SK-N-SH treated with all-trans-retinoic acid at 6 μM for 48 hours (cell line): Measurements from ENCODE around the gene ACP1.

Experiments used
- ATAC-seq: fragments of 200-7000 bp; cut with Tn5 transposase; 3 replicates; pipeline ENCODE4 v1.9.1; 2020; ENCODE audit warnings: mild to moderate bottlenecking, moderate library complexity
- ARNTL ChIP-seq: fragments of 450-650 bp; formaldehyde crosslinking; IDR thresholded peaks from 2 replicates; pipeline ENCODE4 v1.5.0; 2020; ENCODE audit warnings: low read depth, mild to moderate bottlenecking, moderate library complexity, borderline replicate concordance
- BACH2 ChIP-seq: fragments of 250-450 bp; sonication (Bioruptor Pico); IDR thresholded peaks from 2 replicates; pipeline ENCODE4 v1.9.0; 2021; ENCODE audit warnings: mild to moderate bottlenecking, borderline replicate concordance
- CREB5 ChIP-seq: fragments of 250-450 bp; sonication (Bioruptor Pico); IDR thresholded peaks from 2 replicates; pipeline ENCODE4 v1.5.1; 2020; ENCODE audit warnings: low read depth, mild to moderate bottlenecking, moderate library complexity
- CSDC2 ChIP-seq: fragments of 250-450 bp; sonication (Bioruptor Pico); IDR thresholded peaks from 2 replicates; pipeline ENCODE4 v1.5.0; 2020; ENCODE audit warnings: mild to moderate bottlenecking, moderate library complexity
- CSRNP3 ChIP-seq: fragments of 250-450 bp; sonication (Bioruptor Pico); IDR thresholded peaks from 2 replicates; pipeline ENCODE4 v1.5.1; 2021; ENCODE audit warnings: mild to moderate bottlenecking, moderate library complexity
- ESRRG ChIP-seq: fragments of 250-450 bp; sonication (Bioruptor Pico); IDR thresholded peaks from 2 replicates; pipeline ENCODE4 v1.6.1; 2021; ENCODE audit warnings: mild to moderate bottlenecking
- GLIS3 ChIP-seq: fragments of 250-450 bp; sonication (Bioruptor Pico); IDR thresholded peaks from 2 replicates; pipeline ENCODE4 v1.5.0; 2020; ENCODE audit warnings: mild to moderate bottlenecking, moderate library complexity
- ISL1 ChIP-seq: fragments of 250-450 bp; sonication (Bioruptor Pico); IDR thresholded peaks from 2 replicates; pipeline ENCODE4 v2.1.2; 2022; ENCODE audit warnings: mild to moderate bottlenecking, moderate library complexity
- OSR1 ChIP-seq: fragments of 250-450 bp; sonication (Bioruptor Pico); IDR thresholded peaks from 2 replicates; pipeline ENCODE4 v1.8.0; 2022; ENCODE audit warnings: moderate library complexity, mild to moderate bottlenecking, inconsistent platforms
- PATZ1 ChIP-seq: fragments of 250-450 bp; sonication (Bioruptor Pico); IDR thresholded peaks from 2 replicates; pipeline ENCODE4 v1.8.0; 2020; ENCODE audit warnings: mild to moderate bottlenecking, moderate library complexity, borderline replicate concordance
- POU6F1 ChIP-seq: fragments of 250-450 bp; sonication (Bioruptor Pico); IDR thresholded peaks from 2 replicates; pipeline ENCODE4 v1.8.0; 2021; ENCODE audit warnings: low read depth, mild to moderate bottlenecking, moderate library complexity, borderline replicate concordance
- RARB ChIP-seq: fragments of 250-450 bp; sonication (Bioruptor Pico); IDR thresholded peaks from 2 replicates; pipeline ENCODE4 v1.8.0; 2021; ENCODE audit warnings: mild to moderate bottlenecking, moderate library complexity
- SNAI2 ChIP-seq: fragments of 250-450 bp; sonication (Bioruptor Pico); IDR thresholded peaks from 2 replicates; pipeline ENCODE4 v1.5.0; 2020; ENCODE audit warnings: mild to moderate bottlenecking, moderate library complexity
- TCF4 ChIP-seq: fragments of 250-450 bp; sonication (Bioruptor Pico); IDR thresholded peaks from 2 replicates; pipeline ENCODE4 v1.8.0; 2021; ENCODE audit warnings: mild to moderate bottlenecking, moderate library complexity, borderline replicate concordance
- TOX ChIP-seq: fragments of 250-450 bp; sonication (Bioruptor Pico); IDR thresholded peaks from 2 replicates; pipeline ENCODE4 v1.8.0; 2021; ENCODE audit warnings: mild to moderate bottlenecking, moderate library complexity, borderline replicate concordance
- TSHZ2 ChIP-seq: fragments of 250-450 bp; sonication (Bioruptor Pico); IDR thresholded peaks from 2 replicates; pipeline ENCODE4 v1.5.0; 2020; ENCODE audit warnings: mild to moderate bottlenecking, moderate library complexity
- ZC3H10 ChIP-seq: fragments of 250-450 bp; sonication (Bioruptor Pico); IDR thresholded peaks from 2 replicates; pipeline ENCODE4 v1.5.1; 2021; ENCODE audit warnings: mild to moderate bottlenecking, moderate library complexity
- ZFP3 ChIP-seq: fragments of 250-450 bp; sonication (Bioruptor Pico); IDR thresholded peaks from 2 replicates; pipeline ENCODE4 v1.5.0; 2020; ENCODE audit warnings: mild to moderate bottlenecking, moderate library complexity
- ZFP30 ChIP-seq: fragments of 450-650 bp; formaldehyde crosslinking; IDR thresholded peaks from 2 replicates; pipeline ENCODE4 v1.5.0; 2022; ENCODE audit warnings: mild to moderate bottlenecking, moderate library complexity
- ZNF565 ChIP-seq: fragments of 450-650 bp; formaldehyde crosslinking; conservative IDR thresholded peaks from 2 replicates; pipeline ENCODE4 v1.5.0; 2020; ENCODE audit warnings: low read depth, mild to moderate bottlenecking, moderate library complexity
- ZNF8 ChIP-seq: fragments of 450-650 bp; formaldehyde crosslinking; IDR thresholded peaks from 2 replicates; pipeline ENCODE4 v1.5.0; 2020; ENCODE audit warnings: mild to moderate bottlenecking, moderate library complexity

ACP1 gene

GRCh38 chr2:264493-265468 lies at the start of gene ACP1:
Gene ACP1 (plus strand): TSS chr2:264947. CDS start chr2:264965, 18 bp downstream.
- ATAC-seq, result peak; percentile 95
- no peak for TF ChIP-seq ZNF565 (CRISPR knock-in tag)
- no peak for TF ChIP-seq ZFP3

GRCh38 chr2:216068-216467 lies 48.7 kb upstream of the ACP1 start:
- no peak for ATAC-seq
- TF ChIP-seq RARB, result no peak
- TF ChIP-seq TCF4 (CRISPR knock-in tag), result no peak
- no peak for TF ChIP-seq TOX (CRISPR knock-in tag)
- no peak for TF ChIP-seq ESRRG
- no peak for TF ChIP-seq ZNF565 (CRISPR knock-in tag)
- no peak for TF ChIP-seq CSRNP3 (CRISPR knock-in tag)
- no peak for TF ChIP-seq CREB5 (CRISPR knock-in tag)
- no peak for TF ChIP-seq POU6F1 (CRISPR knock-in tag)
- no peak for TF ChIP-seq ZNF8 (CRISPR knock-in tag)
- no peak for TF ChIP-seq ZFP3
- TF ChIP-seq BACH2, result no peak
- TF ChIP-seq ARNTL (CRISPR knock-in tag), result no peak
- TF ChIP-seq ISL1 (CRISPR knock-in tag), result no peak
- TF ChIP-seq PATZ1 (CRISPR knock-in tag), result no peak
- no peak for TF ChIP-seq ZFP30 (CRISPR knock-in tag)
- TF ChIP-seq GLIS3 (CRISPR knock-in tag), result no peak
- TF ChIP-seq TSHZ2 (CRISPR knock-in tag), result no peak

- no peak for ATAC-seq
- no peak for TF ChIP-seq ZNF8 (CRISPR knock-in tag)
- no peak for TF ChIP-seq CSRNP3 (CRISPR knock-in tag)
- no peak for TF ChIP-seq ZC3H10 (CRISPR knock-in tag)
- no peak for TF ChIP-seq CSDC2 (CRISPR knock-in tag)
- TF ChIP-seq ZFP30 (CRISPR knock-in tag), result no peak
- no peak for TF ChIP-seq RARB
- TF ChIP-seq CREB5 (CRISPR knock-in tag), result no peak
- no peak for TF ChIP-seq TOX (CRISPR knock-in tag)
- TF ChIP-seq ZFP3, result no peak
- no peak for TF ChIP-seq ARNTL (CRISPR knock-in tag)
- TF ChIP-seq SNAI2 (CRISPR knock-in tag), result no peak
- TF ChIP-seq TSHZ2 (CRISPR knock-in tag), result no peak
- TF ChIP-seq OSR1 (CRISPR knock-in tag), result no peak
These were observed 41.3 kb upstream of the ACP1 start for GRCh38 chr2:223451-223850.
